K562 (cell line): Measurements from ENCODE around the gene PRSS21.

Experiments used
- CREB1 ChIP-seq, 2 experiments: sonication (generic) in 1 of 2; formaldehyde crosslinking in 1 of 2; IDR thresholded peaks; 2 replicates each; pipeline versions ENCODE4 v1.6.1 to v1.8.0; 2012 to 2022; ENCODE audit warnings: inconsistent platforms in 1 of 2, mild to moderate bottlenecking in 1 of 2, missing genetic modification reagents in 1 of 2, moderate library complexity in 1 of 2
- CTCF ChIP-seq, 3 experiments: IDR thresholded peaks in 2 of 3; conservative IDR thresholded peaks in 1 of 3; 2 replicates each; pipeline ENCODE4 v1.5.1; 2011 to 2012; ENCODE audit warnings: low read length in 3 of 3, mild to moderate bottlenecking in 3 of 3, control low read depth in 2 of 3, improper control_type of control experiment in 1 of 3, inconsistent platforms in 1 of 3, low read depth in 1 of 3, mixed read lengths in 1 of 3, moderate library complexity in 1 of 3; ENCODE audit not compliant: insufficient read depth in 2 of 3
- EZH2 ChIP-seq: IDR thresholded peaks from 2 replicates; pipeline ENCODE4 v1.6.1; 2012; ENCODE audit warnings: low read depth, mild to moderate bottlenecking, inconsistent platforms, low read length, borderline replicate concordance

GRCh38 chr16:2835638-2836493 is 18.8 kb downstream of the PRSS21 start:
- TF ChIP-seq EZH2, result no peak
- no peak for TF ChIP-seq CTCF (IDR thresholded peaks at IDR 0.05 in 2 of 3, conservative IDR thresholded peaks at IDR 0.05 in 1 of 3; ENCODE audit: insufficient read depth in 2 of 3, low read depth in 1 of 3, low read length in 3 of 3)
- TF ChIP-seq CREB1 (IDR thresholded peaks at IDR 0.05), result no peak
- no peak for TF ChIP-seq CREB1 (CRISPR knock-in tag; IDR thresholded peaks at IDR 0.05)
